ENCODE measurements around the gene SPECC1L.

The SPECC1L gene

DNA sequence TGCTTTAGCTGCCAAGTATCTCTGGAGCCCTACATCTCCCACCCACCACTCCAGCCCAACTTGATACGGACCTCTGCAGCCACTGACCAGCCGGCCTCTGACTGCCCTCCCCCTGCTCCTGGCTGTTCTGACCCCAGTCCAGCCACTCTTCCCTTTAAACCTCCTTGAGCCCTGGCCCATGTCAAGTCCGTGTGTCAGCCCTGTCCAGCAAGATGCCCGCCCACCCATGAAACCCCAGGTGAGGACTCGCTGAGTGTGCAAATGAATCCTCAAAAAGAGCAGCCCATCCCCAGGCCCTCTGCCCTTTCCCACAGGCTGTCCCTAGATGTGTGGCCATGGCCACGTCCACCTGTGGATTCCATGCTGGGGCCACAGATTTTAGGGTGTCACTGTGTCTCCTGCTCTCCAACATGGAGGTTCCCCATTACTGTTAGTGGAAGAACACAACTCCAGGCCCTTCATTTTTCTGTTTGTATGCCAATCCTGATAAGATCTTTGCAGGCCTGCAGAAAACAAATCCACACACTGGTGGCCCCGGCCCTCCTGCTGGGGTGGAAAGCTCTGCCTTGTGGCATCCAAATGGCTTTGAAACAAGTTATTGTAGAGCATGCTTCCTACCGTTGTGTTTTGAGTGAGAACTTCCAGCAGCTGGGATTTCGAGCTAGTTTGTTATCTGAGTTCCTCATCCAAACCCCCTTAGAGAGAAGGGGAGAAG, 134.1 kb downstream of the SPECC1L start:
- DNase-seq, result no peak

DNA sequence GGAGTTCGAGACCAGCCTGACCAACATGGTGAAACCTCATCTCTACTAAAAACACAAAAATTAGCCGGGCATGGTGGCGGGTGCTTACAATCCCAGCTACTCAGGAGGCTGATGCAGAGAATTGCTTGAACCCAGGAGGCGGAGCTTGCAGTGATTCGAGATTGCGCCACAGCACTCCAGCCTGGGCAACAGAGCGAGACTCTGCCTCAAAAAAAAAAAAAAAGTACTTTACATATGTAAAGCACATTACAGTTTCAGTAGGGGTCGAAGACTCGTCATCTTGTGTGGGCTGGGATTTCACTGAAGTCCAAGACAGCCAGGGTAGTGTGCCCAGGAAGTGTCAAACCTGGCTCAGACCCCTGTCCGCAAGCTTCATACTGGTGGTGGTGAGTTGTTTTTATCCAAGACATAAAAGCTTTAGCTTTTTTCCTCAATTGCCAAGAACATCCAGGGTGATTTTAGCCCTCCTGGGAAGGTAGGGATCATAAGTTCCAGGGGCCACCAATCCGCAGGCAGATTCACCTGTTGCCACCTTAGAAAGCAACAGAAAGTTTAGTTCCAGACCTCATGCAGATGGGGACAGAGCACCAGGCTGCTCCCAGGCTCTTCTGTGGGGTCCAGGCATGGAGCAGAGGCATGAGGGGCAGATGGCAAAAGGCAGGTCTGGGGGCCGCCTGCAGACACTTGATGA, 135.1 kb downstream of the SPECC1L start:
- DNase-seq, result no peak

DNA sequence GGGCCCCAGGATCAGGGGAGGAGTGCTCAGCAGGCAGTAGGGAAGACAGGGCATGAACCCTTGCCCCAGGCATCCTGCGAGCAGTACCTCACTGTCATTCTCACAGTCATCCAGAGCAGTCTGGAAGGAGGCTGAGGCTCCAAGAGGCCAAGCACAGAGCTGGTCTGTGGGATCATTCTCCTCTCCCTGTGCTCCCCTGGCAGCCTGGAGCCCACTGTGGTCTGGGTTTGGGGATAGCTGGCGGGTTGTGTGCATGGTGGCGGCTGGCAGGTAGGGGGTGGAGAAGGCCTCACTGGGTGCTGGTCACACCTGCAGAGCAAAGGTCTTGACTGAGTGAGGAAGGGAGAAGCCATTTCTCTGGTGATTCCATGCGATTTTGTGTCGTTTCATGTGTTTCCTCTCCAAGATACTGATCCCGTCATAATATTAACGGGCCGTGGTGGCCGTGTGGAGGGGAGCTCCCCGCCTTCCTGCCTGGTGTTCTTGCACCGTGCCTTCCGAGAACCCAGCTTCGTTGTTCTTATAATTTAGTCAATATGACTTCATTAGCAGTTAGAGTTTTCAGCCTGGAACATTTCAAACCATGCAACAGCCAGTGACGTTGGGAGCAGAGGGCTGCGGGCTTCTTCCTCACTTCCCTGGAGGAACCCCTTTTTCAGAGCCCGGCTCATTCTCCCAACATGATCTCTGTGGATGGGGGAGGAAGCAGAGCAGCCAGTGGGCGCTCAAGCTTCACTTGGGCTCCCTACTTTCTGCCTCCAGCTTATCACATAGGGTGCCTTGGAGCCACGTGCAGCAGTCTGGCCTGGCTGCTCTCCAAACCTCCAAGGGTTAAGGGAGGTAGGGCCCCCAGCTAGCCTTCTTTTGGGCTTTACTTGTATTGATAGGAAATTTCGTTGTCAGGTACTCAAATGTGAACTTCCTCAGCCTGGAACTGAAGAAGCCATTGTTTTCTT, 136.0 kb downstream of the SPECC1L start:
- no peak for DNase-seq

DNA sequence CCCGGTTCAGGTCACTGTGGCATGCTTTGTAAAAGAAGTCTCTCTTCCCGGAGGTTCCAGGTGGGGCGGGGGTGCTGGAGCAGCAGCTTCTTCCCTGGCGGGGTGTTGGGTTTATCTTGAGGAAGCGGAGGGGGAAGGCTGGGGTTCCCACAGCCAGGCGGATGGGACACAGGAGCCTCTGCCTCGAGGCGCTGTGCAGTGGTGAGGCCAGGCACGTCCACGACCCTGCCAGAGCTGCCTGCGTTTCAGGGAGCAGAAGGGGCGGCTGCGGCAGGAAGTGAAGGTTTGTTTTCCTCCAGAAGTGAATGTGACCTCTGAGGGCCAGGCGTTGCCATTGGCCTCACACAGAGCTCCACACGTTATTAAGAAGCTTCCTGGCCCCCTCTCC, 136.6 kb downstream of the SPECC1L start:
- DNase-seq, result no peak

DNA sequence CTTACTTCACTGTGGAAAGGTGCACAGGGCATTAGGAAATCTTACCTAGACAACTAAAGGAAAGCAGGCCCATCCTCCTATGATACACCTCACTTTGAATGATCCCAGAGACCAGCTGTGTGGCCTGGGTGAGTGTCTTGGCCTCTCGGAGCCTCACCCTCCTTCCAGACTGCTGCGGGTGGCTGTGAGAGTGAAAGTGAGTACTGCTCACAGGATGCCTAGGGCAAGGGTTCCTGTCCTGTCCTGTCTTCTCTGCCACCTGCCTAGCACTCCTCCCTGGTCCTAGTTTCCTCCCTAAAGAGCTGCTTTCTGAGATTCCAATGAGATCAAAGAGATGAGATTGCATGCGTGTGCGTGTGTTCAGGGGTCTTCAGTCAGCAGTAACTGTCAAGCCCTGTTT, 137.3 kb downstream of the SPECC1L start:
- no peak for DNase-seq

DNA sequence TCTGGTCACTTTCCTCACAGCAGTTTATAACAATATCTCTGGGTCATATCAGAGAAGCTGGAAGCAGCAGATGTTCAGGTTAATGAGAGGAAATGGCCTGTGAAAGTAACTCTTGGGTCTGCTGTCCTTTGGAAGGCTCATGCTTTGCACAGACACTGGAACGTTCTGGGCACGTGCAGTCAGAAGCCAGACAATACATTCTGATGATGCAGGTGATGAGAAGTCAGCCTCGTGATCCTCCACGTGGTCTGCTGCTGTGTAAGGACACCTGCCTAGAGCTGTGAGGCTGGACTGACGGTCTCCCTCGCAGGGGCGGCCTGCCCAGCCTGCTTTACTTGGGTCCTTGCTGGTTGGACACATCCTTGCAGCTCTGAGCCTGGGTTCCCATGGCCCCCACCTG, 138.0 kb downstream of the SPECC1L start:
- DNase-seq, result no peak

DNA sequence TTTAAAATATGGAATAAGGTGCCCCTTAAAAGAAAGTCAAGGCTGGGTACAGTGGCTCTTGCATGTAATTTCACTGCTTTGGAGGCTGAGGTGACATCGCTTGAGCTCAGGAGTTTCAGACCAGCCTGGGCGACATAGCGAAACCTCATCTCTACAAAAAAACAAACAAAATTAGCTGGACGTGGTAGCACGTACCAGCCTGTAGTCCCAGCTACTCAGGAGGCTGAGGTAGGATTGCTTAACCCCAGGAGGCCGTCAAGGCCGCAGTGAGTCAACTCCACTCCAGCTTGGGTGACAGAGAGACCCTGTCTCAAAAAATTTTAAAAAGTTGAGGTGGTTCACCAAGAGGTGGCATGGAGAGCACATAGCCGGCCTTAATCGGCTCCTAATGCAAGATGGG, 139.1 kb downstream of the SPECC1L start:
- DNase-seq, result no peak

DNA sequence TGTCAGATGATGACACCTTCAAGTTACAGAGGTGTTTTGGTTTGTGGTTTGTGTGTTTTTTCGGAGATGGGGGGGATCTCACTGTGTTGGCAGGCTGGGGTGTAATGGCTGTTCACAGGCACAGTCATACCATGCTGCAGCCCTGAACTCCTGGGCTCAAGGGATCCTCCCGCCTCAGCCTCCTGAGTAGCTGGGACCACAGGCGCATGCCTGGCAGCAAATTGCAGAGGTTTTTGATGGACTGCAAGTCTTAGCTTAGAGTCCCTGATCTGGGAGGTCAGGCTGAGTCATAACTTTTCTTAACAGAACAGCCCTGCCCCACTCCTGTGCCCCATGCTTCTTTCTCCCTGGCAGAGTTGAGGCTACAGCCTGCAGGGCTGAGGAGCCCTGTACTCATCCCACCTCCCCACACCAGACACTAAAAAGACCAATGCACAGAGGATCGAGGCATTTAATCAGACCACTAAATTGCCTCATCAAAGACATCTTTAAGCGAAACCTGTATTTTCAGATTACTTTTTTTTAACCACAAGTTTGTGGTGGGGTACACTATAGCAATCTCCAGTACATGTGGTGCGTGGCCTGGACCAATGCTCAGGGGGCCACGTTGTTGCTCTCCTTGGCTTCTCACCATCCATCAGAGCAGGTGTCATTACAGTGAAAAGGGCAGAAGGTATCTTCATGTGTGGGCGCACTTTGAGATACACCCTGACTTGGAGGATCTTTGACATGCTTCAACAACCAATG, 139.7 kb downstream of the SPECC1L start:
- no peak for DNase-seq

DNA sequence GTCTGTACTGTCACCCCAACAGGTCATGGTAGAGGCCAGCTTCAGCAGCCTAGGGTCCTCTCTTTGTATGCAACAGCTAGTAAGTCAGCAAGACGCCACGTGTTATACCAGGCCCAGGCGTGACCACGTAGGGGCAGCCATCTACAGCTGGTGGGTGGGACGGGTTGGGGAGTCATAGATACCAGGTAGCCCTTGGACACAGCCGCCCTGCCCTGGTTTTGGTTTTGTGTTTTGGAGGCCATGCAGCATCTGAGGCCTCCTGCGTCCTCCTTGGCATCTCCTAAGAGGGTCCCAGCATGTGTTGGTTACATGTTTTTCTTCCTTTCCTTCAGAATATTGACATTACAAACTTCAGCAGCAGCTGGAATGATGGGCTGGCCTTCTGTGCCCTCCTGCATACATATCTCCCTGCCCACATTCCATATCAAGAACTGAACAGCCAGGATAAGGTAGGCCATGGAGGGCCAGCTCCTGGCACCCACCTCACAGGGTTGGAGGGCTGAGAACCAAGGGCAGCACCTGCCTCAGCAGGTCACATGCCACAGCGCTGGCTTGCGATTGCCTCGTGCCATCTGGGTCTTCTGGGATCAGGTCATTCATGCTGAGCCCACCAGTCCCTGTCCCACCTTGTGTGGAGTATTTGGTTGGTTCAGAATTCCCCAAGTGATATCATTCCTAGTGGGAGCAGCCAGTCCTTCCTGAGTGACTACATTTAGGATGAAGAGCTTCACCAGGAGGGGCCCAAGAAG, 140.8 kb downstream of the SPECC1L start:
- DNase-seq, result no peak

DNA sequence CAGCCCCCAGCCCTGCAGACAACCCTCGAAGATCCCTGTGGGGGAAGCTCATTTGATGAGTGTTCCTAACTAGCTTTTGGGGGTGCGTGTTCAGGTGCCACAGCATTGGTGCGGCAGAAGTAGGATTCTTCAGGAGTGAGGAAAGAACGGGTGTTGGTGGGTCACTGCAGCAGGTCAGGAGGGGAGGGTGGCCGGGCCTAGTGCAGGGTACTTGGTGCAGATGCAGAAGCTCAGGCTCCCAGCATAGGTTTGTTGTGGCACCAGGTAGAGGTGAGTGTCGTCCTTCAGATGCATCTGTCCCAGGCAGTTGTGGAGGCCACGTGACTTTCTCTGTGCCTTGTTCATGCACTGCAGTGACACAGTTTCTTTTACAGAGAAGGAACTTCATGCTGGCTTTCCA, 141.6 kb downstream of the SPECC1L start:
- DNase-seq, result no peak

DNA sequence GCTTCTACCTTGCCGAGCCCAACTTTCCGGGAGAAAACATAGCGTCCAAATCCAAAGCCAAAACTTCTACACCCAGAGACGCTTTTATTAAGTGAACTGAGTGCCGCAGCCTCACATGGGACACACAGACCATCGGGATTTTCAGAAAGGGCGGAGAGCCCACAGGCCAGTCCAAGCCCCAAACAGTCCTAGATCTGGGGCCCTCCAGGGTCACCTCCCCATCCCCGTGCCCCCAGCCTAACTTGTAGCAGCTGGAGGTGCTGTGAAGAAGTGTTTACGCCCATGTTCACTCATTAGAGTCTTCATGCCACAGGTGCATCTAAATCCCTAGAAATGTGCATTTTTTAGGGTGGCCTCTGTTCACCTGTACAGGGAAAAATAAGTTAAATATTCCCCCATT, 142.6 kb downstream of the SPECC1L start:
- DNase-seq, result no peak

DNA sequence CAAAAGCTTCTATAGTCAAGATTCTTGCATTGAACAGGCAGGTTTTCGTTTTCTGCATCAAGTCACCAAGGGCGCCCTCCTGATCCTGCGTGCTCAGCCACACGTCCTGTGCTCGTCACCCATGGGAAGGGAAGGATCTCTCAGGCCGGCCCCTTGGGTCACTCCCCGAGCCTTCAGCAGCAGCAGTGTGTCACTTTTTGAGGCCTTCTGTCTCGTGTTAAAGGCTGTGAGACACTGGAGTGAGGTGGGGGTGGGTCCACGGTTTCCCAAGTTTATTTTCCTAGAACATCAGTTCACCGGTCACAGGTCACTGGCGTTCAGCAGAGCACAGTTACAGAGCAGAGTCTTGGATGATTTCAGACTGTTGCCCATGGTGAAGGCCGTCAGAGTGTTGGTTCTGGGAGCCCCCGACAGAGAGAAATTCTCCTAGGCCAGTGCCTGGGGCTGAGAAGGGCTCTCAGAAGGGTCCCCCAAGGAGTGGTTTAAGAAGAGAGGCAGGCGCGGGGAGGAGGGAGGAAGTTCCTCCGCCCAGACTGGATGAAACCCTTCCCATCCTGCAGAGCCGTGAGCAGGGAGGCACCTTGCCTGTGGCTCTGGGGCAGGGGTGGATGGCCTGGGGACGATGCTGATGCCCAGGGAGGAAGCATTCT, 143.2 kb downstream of the SPECC1L start:
- DNase-seq, result no peak

DNA sequence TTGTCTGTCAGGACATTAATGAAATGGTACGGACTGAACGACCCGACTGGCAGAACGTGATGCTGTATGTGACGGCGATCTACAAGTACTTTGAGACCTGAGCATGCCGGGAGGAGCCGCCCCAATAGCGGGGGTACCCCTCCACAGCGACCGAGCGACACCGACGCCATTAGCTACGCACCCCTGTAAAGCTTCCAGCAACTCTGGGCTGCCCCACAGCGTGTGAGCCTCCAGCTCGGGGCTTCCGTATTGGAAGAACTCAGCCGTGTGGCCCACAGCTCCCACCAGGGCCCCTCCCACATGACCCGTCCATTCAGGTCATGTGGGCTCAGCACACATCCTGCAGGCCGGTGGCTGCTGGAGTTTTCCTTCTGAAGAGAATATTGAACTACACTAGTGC, 143.9 kb downstream of the SPECC1L start:
- DNase-seq, result no peak

DNA sequence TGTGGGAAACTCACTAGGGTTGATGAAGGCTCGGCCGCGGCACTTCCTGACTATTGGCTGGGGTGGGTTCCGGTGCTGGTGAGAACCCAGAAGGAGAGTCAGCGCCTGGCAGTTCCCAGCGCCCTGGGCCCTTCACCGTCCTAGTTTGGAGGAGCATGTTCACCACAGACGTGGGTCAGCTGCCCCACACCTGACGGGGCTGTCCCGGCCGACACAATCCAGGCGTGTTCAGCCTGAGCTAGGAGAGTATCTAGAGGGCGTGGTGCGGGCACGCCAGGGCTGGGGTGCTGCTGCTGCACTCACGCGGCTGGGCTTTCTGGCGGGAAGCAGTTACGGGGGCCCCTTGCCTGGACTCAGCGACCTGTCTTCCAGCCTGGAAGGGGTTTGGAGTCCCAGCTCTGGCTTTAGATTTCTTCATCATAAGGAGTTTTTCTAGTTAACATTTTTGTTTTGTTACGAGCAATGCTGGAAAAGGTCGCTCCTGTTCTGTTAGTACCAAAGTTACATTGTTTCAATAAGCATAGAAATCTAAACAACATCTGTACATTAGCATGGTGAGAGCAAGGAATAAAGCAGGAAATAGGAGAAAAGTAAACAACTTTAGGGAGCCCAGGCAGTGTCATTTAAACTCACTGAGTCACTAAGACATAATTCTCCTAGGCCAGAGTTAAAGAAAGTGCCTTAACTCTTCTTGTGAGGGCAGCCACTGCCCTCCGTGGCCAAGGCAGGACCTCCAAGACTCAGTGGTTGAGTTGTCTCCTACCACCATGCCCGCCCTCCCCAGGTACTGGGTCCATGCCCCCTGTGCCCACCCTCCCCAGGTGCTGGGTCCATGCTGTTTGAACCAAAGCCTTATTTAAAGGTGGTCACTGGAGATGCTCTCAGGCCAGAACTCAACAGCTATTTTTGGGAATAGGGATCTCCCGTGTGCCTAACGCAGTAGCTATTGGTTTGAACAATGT, 144.6 kb downstream of the SPECC1L start:
- DNase-seq, result no peak

DNA sequence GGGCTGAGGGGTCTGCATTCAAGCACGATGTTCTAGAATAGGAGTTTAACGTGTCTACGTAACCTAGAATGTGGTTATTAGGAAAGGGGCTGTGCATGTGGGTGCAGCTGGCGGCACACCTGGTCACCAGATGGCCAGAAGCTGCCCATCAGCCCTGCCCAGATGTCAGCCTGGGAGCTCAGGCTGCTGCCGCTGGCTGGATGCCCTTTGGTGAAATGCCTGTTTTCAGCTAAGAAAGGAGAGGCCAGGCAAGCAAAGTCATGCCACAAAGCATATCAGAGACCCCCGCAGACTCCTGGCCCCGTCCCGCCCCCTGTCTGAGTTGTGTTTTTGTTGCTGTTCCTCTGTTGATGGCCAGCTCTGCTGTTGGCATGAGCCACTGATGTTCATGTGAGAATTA, 145.5 kb downstream of the SPECC1L start:
- DNase-seq, result no peak

DNA sequence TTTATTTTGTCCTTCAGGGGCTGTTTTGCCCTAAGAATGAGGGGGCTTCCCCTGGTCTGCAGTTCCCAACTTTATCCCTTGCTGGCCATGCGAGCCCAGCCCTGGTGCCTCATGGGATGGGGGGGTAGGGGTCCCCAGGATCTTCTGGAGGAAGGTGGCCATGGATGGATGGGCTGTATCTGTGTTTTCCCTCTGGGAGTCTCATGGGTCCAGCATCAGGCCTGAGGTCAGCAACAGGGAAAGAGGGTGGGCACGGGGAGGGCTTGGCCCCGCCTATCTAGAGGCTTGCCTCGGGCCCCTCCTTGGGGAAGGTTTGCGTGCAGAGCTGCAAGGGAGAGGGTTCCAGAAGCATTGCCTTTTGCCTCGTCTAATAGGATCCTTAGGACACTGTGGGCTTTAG, 146.0 kb downstream of the SPECC1L start:
- DNase-seq, result no peak

DNA sequence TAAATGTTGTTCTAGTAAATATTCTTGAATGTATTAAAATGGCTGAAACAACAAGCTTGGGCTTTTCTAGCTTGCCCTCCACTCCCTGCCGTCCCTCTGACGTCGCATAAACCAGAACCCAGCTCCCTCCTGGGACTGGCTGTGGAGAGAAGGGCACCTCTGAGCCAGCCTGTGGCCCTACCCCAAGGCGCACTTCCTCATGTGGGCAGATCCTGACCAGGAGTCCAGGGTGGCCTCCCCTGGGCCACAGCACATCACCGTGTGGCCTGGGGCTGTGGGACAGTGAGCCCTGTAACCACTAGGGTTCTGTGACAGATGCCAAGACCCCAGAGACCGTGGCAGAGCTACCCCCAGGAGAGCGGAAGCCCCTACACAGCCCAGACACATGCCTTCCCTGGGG, 146.6 kb downstream of the SPECC1L start:
- no peak for DNase-seq

DNA sequence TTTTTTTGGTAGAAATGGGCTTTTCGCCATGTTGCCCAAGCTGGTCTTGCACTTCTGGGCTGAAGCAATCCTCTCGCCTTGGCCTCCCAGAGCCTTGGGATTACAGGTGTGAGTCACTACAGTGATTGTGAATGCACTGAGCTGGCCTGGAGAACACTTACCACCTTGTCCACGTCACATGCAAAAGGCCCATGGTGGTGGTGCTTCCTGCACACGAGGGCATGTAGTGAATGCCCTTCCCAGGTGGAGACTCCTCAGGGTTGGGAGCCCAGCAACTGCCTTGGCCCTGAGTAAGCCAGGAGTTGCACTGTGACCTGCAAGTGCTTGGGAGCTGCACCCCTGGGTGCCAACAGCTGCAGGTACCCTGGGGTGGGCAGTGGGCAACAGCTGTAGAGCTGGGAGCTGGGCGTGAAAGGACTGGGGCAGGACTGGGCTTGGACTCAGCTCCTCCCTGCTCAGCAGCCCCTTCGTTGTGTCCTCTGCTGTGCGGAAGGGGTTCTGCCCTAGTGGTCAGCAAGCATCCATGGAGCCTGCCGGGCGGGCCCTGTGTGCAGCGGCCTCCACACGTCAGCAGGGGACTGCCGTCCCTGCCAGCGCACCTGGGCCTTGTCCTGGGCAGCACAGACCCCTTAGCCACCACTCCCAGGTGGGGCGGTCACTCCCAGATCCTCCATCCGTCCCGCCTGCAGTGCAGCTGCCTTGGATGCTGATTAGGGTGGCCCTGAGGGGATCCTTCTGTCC, 147.4 kb downstream of the SPECC1L start:
- no peak for DNase-seq

DNA sequence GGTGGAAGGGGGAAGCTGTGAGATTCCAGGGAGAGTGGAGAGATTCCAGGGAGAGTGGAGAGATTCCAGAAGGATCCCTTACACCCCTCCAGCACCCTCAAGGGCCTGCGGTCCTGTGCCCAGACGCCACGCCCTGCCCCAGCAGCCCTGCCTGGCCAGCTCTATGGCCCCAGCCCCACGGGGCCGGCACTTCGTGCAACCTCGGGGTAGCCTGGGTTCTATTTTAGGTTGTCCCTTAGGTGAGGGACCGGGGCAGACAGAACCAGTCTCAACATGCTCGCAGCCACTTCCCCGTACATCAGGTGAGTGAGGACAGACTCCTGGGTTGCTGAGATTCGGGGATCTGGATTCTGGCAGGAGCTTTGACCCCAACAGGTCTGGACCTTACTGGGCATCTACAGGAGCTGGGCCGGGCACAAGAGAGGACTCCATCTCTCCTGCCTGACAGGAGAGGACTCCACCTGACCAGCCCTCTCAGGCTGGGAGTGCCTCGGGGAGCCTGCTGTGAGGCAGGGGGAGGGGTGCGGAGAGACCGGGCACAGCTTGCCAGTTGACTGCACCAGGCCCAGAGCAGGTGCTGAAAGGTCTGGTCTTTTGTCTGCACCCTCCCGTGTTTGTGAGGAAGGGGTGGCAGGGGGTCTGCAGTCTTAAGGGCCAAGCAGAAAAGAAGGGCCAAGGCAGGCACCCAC, 148.3 kb downstream of the SPECC1L start:
- no peak for DNase-seq

Data from NCI-H1930 (cell line).